Urinary bladder (tissue), 4 donors: ENCODE measurements around the gene RUNX1. TPM values are rescaled to one million over a fixed set of nuclear protein-coding genes. Genes with fewer than 3 reads are reported as not detected.

Experiments
- DNase-seq: peaks from one replicate; pipeline ENCODE4 v3.0.0-alpha.2; 2015; ENCODE audit errors: extremely low spot score
- H3K27ac ChIP-seq: one replicate; pipeline ENCODE4 v1.5.1; 2013; ENCODE audit warnings: low read depth, mild to moderate bottlenecking, moderate library complexity
- H3K36me3 ChIP-seq: one replicate; pipeline ENCODE4 v1.6.1; 2013; ENCODE audit warnings: mild to moderate bottlenecking, moderate library complexity; ENCODE audit not compliant: insufficient read depth
- H3K4me1 ChIP-seq: one replicate; pipeline ENCODE4 v1.6.1; 2013; ENCODE audit warnings: mild to moderate bottlenecking, moderate library complexity; ENCODE audit not compliant: insufficient read depth
- H3K4me3 ChIP-seq: one replicate; pipeline ENCODE4 v1.5.1; 2013; ENCODE audit warnings: low read depth, low read length
- WGBS: extraction: QIAGEN DNeasy Blood & Tissue Kit; methylation state at CpG from one replicate; pipeline ENCODE4 v1.1.7; 2013; 5-methylcytosine and 5-hydroxymethylcytosine counted together
- polyA plus RNA-seq: library from polyadenylated mRNA; stranded (reverse); fragments of 200-250 nt; gene quantifications from one replicate; pipeline ENCODE4 v1.2.3, GENCODE V29; 2013
- total RNA-seq: library from RNA; depleted of rRNA; stranded (reverse); fragments of >200 nt; gene quantifications from one replicate; pipeline ENCODE4 v1.2.3, GENCODE V29; 2014
- donor health status: healthy with polysubstance abuse.
- donor health status: healthy.

Gene RUNX1
- total and polyA plus RNA-seq, 2 donors = 6.6 to 15.6 TPM

DNA sequence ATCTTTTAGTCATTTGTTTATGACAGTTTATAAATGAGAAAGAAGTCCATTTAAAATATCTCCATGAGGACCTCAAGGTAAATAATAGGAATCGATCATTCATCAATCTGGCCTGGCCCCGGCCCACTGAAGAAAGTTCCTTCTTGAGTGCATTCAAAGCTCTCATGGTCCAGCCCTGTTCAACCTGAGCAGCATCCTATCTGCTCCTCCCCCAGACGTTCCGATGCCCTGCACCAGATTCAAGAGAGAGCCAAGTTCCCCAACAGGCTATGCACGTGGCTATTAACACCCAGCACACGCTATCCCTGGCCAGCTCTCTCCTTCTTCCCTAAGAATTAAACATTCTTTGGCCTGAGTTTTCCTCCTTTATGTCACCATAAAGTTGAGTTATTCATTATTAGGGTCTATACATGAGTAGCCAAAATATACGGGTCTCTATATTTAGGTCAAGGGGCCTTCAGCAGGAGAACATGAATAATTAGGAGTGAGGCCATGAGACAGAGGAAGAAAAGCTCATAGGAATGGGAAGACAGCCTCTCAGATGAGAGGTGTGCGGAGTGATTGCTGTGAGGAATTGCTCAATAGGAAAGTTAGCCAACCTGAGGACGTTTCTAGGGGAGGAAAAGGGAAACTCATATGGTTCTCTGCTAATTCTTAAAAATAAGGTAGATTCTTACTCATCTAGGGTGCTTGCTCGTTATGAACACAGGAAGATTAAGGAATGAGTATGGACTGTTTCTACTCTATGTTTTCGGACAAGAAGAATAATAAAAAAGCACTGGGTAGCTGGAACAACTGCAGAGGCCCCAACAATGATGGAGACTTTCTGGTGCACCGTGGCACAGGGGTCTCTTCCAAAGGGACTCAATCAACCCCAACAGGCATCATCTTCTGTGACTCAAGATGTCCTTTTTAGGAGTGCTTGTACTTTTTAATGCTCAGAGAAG is 23.6 kb downstream of the RUNX1 start:
- DNase-seq = no peak
- Histone ChIP-seq H3K4me1 (no peaks in the 10 kb centered on the region), H3K36me3 (no peaks in the 10 kb centered on the region), H3K4me3 (no peak overlapping the region), H3K27ac (no peak overlapping the region)
- 87% methylated on average over 12 of the region's 12 CpGs for WGBS

DNA sequence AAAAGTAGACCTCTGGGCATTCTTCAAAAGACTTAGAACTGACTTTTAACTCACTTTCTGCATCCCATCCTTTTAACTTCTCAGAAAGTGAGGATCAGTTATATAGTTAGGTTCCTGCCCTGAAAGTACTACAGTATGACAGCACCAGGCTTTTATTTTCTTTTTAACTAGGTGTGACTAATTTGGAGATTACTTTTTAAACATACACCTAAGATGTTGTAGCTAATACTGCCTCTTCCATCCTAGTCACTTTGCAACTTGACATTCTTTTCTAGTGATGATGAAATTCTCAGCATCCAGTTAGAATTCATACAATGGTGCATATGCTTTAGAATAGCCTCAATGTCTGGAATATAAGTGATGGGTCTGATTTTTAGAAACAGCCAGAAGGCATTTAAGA is 24.6 kb downstream of the RUNX1 start:
- H3K36me3 ChIP-seq = no peaks in the 10 kb centered on the region
- no peak for DNase-seq
- no peaks in the 10 kb centered on the region for H3K4me1 ChIP-seq
- H3K4me3 ChIP-seq = no peak overlapping the region
- H3K27ac ChIP-seq = no peak overlapping the region

DNA sequence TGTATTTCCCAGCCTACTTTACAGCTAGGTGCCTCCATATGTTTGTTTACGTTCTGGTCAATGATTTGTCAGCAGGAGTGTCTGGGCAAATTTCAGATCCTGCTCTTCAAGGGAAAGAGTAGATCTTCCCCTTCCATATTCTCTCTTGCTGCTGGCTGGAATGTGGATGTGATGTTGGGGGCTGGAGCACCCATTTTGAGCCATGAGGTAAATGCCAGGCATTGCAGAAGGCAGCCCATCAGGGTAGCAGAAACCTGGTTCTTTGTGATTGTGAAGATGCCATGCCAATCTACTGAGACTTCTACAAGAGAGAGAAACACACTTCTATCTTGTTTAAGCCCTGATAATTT is 25.1 kb downstream of the RUNX1 start:
- H3K4me1 ChIP-seq = no peaks in the 10 kb centered on the region
- H3K27ac ChIP-seq = no peak overlapping the region
- 100% methylated on average over 1 of the region's 1 CpG for WGBS
- DNase-seq = no peak
- H3K36me3 ChIP-seq = no peaks in the 10 kb centered on the region
- no peak overlapping the region for H3K4me3 ChIP-seq

DNA sequence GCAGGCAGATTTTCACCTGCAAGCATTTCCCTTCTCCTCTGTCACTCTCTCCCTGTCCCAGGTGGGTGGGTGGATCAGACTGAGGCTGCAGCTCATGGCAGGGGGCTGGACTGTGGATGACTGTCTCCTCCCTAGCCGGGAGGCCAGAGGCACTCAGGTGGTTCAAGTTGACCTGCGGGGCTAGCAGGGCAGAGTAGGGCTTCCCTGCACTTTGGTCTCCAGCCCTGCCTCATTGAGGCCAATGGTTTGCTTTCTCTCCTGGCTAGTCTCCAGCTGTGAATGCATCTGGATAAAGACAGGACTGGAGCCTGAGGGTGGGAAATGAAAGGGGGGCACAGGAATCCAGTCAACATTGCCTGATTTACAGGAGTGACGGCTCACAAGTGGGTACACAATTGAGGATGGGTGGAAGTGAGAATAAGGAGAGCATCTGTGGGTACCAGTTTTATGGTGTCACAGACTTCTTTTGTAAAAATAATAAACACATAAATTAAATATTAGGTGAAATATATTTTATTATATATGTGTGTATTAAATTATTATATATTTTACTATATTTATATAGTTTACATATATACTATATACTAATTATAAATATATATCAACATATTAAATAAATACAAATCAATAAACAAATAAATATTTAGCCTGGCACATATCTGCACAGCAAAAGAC is 25.6 kb downstream of the RUNX1 start:
- 78% methylated on average over 3 of the region's 3 CpGs for WGBS
- no peaks in the 10 kb centered on the region for H3K36me3 ChIP-seq
- no peak for DNase-seq
- no peaks in the 10 kb centered on the region for H3K4me1 ChIP-seq
- no peak overlapping the region for H3K4me3 ChIP-seq
- H3K27ac ChIP-seq = no peak overlapping the region

DNA sequence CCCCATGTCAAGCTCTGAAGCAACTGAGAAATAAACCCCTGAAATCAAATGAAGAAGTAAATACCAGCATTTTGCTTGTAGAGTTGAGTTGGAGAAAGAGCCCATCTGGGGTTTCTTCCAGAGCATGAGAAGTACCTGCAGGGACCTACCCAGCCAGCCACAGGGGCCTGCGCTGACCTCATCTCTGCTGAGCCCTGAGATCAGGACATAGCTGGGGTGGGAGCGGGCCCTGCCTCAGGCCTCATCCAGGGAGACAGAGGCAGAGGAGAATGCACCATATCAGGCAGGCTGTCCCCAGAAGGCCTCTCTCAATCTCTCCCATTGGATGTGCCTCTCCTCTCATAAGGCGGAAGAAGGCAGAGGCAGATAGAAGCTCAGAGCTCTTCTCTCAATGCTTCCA is 27.6 kb downstream of the RUNX1 start:
- no peak for DNase-seq
- no peaks in the 10 kb centered on the region for H3K36me3 ChIP-seq
- 96% methylated on average over 3 of the region's 3 CpGs for WGBS
- H3K4me3 ChIP-seq = no peak overlapping the region
- no peak overlapping the region for H3K27ac ChIP-seq
- H3K4me1 ChIP-seq = no peaks in the 10 kb centered on the region

DNA sequence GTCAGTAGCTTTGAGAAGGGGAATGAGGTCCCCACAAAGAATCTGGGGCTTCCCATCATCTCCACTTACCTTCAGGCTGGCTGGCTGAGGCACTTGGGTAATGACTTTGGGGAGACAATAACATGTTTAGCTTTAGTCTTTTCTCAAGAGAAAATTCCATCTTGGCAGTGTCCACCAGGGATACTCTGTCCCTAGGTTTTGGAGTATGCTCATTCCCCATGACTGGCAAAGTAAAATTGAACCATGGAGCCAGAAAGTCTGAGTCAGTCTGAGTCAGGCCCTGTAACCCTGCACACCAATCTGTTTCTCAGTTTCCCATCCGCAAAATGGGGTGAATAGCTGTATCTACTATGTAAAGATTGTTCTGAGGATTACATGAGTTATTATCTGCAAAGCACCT is 28.2 kb downstream of the RUNX1 start:
- 79% methylated on average over 1 of the region's 1 CpG for WGBS
- no peaks in the 10 kb centered on the region for H3K4me1 ChIP-seq
- H3K27ac ChIP-seq = no peak overlapping the region
- no peak for DNase-seq
- no peaks in the 10 kb centered on the region for H3K36me3 ChIP-seq
- H3K4me3 ChIP-seq = no peak overlapping the region

DNA sequence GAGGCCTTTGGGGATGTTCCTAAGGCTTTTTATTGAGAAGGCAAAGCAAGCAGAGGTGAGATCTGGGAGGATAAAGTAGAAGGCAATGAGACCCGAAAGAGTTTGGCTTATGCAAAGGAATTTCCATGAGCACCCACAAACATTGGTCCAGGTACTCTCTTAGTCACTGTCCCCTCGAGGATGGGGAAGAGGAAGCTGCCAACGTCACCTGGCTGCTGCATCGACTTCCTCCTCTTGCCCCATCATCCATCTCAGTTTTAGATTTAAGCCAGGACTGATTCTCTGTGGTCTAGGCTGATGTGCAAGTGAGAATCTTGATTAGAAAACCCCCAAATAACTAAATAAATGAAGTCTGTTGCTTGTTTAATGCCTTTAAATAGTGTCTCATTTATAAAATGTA is 28.7 kb downstream of the RUNX1 start:
- Histone ChIP-seq H3K36me3 (no peaks in the 10 kb centered on the region), H3K27ac (no peak overlapping the region), H3K4me3 (no peak overlapping the region), H3K4me1 (no peaks in the 10 kb centered on the region)
- WGBS = 81% methylated on average over 4 of the region's 4 CpGs
- no peak for DNase-seq

DNA sequence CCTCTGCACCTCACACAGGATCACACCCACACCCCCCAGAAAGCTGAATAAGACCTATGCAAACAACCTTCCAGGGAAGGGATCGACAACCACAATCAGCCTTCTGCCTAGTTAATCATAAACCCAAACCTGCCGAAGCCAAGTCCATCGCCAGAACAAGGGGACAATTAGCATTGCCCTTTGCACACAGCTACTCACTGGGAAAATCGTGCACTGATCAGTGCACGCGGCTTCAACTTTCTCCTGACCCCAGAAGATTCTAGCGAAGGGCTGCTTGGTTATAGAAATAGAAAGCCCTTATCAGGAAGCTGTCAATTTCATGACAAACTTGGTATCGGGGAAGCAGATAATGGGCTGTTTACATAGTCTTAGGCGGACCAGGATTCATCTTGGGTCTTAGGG is 29.5 kb downstream of the RUNX1 start:
- 60% methylated on average over 9 of the region's 9 CpGs for WGBS
- DNase-seq = no peak

DNA sequence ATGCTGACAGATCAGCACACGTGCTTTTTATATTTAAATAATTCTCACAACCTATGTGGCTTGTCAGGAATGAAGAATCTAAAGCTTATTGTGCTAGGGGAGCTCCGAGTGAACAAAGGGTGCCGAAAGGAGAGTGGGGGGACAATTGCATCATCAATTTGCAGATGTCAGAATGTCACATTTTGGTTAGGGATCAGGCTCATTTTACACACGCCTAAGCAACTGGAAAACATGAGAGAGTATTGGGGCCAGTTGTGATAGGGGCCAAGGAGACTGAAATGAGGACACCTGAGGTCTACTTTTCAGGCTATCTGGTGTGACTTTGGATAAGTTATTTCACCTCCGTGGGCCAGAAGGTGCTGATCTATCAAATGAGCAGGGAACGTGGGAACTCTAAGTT is 31.8 kb downstream of the RUNX1 start:
- Histone ChIP-seq H3K27ac (no peak overlapping the region), H3K4me3 (no peak overlapping the region), H3K4me1 (no peaks in the 10 kb centered on the region), H3K36me3 (no peaks in the 10 kb centered on the region)
- WGBS = 85% methylated on average over 6 of the region's 6 CpGs
- DNase-seq = no peak

More for the DNA sequence above, 29.5 kb downstream of the RUNX1 start:
- Histone ChIP-seq H3K4me3 (no peak overlapping the region), H3K27ac (no peak overlapping the region), H3K4me1 (no peaks in the 10 kb centered on the region), H3K36me3 (no peaks in the 10 kb centered on the region)

DNA sequence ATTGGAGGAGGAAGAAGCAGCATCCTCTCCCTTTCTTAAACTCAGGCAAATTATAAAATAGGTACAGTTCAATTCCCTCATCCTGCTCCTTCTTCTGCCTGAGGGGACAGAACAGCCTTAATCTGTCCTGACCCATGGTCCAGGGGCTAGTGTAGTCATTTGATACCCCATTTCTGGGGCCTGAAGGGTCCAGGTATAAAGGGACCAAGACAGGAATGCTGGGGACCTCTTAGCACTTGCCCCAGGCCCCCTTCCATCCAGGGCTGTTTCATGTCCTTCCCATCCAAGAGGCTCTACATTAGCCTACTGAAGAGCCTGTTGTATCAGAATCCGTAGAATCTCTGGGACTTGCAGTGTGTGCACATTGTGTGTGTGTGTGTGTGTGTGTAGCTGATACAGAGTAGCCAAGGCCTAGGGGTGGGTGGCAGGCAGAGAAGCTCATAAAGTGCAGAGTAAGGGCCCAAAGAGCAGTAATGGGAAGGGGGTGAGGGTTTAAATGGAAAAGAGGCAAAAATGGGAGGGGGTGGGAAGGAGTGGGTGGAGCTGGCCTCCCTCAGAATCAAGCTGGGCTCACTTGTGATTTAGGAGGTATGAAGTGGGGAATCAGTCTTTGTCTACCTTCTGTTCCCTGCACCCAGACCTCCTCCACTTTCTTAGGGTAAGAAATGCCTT is 32.4 kb downstream of the RUNX1 start:
- DNase-seq = no peak
- WGBS = 94% methylated on average over 1 of the region's 1 CpG

DNA sequence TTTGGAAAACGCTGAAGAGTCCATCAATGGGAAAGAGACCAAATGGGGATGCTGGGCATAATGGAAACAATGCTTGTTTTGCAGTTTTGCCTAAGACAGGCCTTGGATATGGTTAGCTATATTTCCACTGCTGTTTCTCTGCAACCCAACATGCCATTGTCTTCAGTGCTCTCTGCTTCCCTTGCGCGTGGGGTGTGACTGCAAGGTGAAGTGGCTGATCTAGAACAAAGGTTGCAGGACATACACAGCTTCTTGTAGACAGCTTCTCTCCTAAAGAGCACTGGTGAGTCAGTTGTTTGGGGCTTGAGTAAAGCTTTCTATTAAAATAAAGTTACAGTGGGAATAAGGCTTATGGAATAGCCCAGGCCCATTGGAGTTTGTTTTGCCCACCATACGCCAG is 33.0 kb downstream of the RUNX1 start:
- H3K36me3 ChIP-seq = no peaks in the 10 kb centered on the region
- H3K4me1 ChIP-seq = no peaks in the 10 kb centered on the region
- WGBS = 95% methylated on average over 4 of the region's 4 CpGs
- no peak overlapping the region for H3K4me3 ChIP-seq
- no peak overlapping the region for H3K27ac ChIP-seq
- no peak for DNase-seq

More for the DNA sequence above, 32.4 kb downstream of the RUNX1 start:
- H3K4me3 ChIP-seq = no peak overlapping the region
- H3K4me1 ChIP-seq = no peaks in the 10 kb centered on the region
- no peak overlapping the region for H3K27ac ChIP-seq
- no peaks in the 10 kb centered on the region for H3K36me3 ChIP-seq

DNA sequence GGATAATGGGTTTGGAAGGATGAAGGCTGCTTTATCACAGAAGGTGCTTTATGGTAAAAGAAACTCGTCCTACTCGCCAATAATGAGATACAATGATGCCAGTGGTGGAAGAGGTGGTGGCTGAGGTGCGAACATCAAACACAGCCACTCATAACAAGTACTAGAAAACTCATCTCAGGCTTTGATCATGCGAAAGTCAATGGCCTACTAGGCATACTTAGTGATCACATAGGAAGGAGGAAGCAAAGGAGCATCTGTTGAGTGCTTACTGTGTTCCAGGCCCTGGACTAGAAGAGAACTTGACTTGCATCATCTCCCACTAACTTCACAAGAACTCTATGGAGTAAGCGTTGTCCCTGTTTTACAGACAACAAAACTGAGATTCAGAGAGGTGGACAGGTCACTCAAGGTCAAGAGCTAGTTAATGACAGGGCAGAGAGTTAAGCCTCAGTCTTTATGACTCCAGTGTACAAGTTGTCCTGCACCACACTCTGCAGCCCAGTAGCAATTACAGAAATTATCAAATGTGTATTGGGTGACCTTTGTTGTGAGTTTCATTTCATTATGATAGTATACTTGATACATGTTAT is 33.6 kb downstream of the RUNX1 start:
- no peaks in the 10 kb centered on the region for H3K4me1 ChIP-seq
- no peak overlapping the region for H3K27ac ChIP-seq
- no peaks in the 10 kb centered on the region for H3K36me3 ChIP-seq
- no peak overlapping the region for H3K4me3 ChIP-seq
- no peak for DNase-seq
- 92% methylated on average over 5 of the region's 5 CpGs for WGBS

DNA sequence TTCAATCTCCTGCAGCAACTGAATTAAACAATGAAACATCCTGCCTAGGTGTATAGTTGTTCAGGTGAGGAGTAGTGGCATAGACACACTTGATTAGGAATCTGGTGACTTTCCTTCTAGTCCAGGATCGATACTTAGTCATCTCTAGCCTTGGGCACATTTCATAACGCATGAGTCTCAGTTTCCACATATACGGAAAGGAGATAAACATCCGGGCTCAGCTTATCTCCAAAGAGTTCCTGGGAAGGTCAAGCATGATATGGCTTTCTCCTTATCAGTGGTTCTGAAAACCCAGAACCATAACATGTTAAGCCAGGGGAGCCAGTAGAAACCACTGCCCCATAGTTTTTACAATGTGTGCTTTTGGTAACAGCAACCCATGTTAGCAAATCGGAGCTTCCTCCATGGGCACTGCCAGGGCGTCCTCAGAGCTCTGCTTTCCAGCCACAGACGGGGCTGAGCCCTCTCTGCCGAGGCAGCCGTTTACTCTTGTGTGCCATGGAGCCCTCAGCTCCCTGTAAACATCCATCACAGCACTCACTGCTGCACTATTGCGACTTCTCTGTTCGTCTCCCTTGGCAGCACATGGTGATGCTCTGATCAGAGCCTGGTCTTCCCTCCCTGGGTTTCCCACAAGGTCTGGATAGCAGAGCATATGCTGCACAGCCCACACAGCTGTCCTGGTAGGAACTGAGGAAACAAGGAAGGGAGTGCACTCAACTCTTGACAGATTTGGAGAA is 34.6 kb downstream of the RUNX1 start:
- Histone ChIP-seq H3K27ac (no peak overlapping the region), H3K36me3 (no peaks in the 10 kb centered on the region), H3K4me1 (no peaks in the 10 kb centered on the region), H3K4me3 (no peak overlapping the region)
- WGBS = 47% methylated on average over 11 of the region's 11 CpGs
- no peak for DNase-seq
